ENCODE measurements around the gene IGLL5.

DNA sequence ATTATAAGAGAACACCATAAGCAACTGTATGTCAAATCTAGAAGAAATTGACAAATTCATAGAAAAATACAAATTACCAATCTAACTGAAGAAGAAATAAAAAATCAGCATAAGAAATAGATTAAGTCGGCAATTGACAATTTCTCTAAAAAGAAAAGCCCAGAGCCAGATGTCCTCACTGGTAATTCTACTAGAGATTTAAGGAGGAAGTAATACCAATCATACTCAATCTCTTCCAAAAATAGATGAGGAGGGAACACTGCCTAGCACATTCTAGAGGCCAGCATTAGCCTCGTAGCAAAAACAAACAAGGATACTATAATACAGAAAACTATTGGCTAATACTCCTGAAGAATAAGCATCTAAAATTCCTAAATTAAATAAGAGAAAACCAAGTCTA, 40.4 kb upstream of the IGLL5 start:
- TF ChIP-seq CTCF (IDR thresholded peaks at IDR 0.05; ENCODE audit: low read depth, low read length) (no peak), EZH2phosphoT487 (IDR thresholded peaks at IDR 0.05; ENCODE audit: low read depth) (no peak)
